ENCODE data around the gene ABCA12.

Gene ABCA12

GRCh38 chr2:215161301-215161829 is 22.9 kb upstream of the ABCA12 start:
- Histone ChIP-seq H3K4me1 (ENCODE audit: control insufficient read depth, low read length) (no peaks in the 10 kb centered on the region), H3K79me2 (ENCODE audit: control insufficient read depth, low read length) (no peaks in the 10 kb centered on the region), H3K36me3 (ENCODE audit: control insufficient read depth, low read length) (no peaks in the 10 kb centered on the region), H3K4me3 (ENCODE audit: low read length) (no peak overlapping the region), H3K27me3 (ENCODE audit: control insufficient read depth, low read length) (no peaks in the 10 kb centered on the region), H4K20me1 (ENCODE audit: control insufficient read depth, insufficient read depth, low read depth, low read length) (no peaks in the 10 kb centered on the region), H3K4me2 (ENCODE audit: low read length) (no peak overlapping the region), H3K9me3 (ENCODE audit: control insufficient read depth, insufficient read depth, low read length) (no peaks in the 10 kb centered on the region), H3F3A (ENCODE audit: control insufficient read depth, insufficient read depth) (no peaks in the 10 kb centered on the region), H3K27ac (ENCODE audit: low read depth, low read length) (no peak overlapping the region), H3K9me2 (replicated peaks; ENCODE audit: control insufficient read depth, low read length) (no peaks in the 10 kb centered on the region)
- no peak for TF ChIP-seq EZH2phosphoT487 (IDR thresholded peaks at IDR 0.05; ENCODE audit: borderline replicate concordance, low read length)
- TF ChIP-seq, protein P1, sequence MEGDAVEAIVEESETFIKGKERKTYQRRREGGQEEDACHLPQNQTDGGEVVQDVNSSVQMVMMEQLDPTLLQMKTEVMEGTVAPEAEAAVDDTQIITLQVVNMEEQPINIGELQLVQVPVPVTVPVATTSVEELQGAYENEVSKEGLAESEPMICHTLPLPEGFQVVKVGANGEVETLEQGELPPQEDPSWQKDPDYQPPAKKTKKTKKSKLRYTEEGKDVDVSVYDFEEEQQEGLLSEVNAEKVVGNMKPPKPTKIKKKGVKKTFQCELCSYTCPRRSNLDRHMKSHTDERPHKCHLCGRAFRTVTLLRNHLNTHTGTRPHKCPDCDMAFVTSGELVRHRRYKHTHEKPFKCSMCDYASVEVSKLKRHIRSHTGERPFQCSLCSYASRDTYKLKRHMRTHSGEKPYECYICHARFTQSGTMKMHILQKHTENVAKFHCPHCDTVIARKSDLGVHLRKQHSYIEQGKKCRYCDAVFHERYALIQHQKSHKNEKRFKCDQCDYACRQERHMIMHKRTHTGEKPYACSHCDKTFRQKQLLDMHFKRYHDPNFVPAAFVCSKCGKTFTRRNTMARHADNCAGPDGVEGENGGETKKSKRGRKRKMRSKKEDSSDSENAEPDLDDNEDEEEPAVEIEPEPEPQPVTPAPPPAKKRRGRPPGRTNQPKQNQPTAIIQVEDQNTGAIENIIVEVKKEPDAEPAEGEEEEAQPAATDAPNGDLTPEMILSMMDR (IDR thresholded peaks at IDR 0.05; ENCODE audit: low read depth, low read length, poor library complexity, severe bottlenecking): no peak

DNA sequence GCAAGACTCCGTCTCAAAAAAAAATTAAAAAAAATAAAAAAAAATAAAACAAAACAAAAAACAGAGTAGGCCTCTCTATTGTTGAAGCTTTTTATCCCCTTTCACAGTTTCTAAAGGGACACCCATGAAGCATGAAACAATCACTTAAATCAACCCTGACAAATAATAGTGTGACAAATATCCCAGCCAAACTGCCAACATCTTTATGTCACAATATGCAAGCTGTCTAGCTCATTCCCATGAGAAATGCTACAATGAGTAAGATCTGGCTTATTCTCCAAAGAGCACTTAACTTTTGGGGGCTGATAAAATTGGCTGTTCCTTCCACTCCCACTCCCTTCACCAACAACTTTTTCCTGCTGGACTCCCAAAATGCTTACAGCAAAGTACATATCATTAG is 21.7 kb upstream of the ABCA12 start:
- no peaks in the 10 kb centered on the region for H3K79me2 ChIP-seq (ENCODE audit: control insufficient read depth, low read length)
- TF ChIP-seq, protein P1 (IDR thresholded peaks at IDR 0.05; ENCODE audit: low read depth, low read length, poor library complexity, severe bottlenecking): no peak
- TF ChIP-seq EZH2phosphoT487 (IDR thresholded peaks at IDR 0.05; ENCODE audit: borderline replicate concordance, low read length): no peak
- H3K9me3 ChIP-seq (ENCODE audit: control insufficient read depth, insufficient read depth, low read length): no peaks in the 10 kb centered on the region
- no peaks in the 10 kb centered on the region for H4K20me1 ChIP-seq (ENCODE audit: control insufficient read depth, insufficient read depth, low read depth, low read length)
- no peak overlapping the region for H3K4me2 ChIP-seq (ENCODE audit: low read length)
- no peak overlapping the region for H3K27ac ChIP-seq (ENCODE audit: low read depth, low read length)
- H3K4me1 ChIP-seq (ENCODE audit: control insufficient read depth, low read length): no peaks in the 10 kb centered on the region
- H3K9me2 ChIP-seq (replicated peaks; ENCODE audit: control insufficient read depth, low read length): no peaks in the 10 kb centered on the region
- H3K4me3 ChIP-seq (ENCODE audit: low read length): no peak overlapping the region
- no peaks in the 10 kb centered on the region for H3F3A ChIP-seq (ENCODE audit: control insufficient read depth, insufficient read depth)
- no peaks in the 10 kb centered on the region for H3K36me3 ChIP-seq (ENCODE audit: control insufficient read depth, low read length)
- H3K27me3 ChIP-seq (ENCODE audit: control insufficient read depth, low read length): no peaks in the 10 kb centered on the region

GRCh38 chr2:215156453-215156852 is 18.0 kb upstream of the ABCA12 start:
- H3K4me1 ChIP-seq (ENCODE audit: control insufficient read depth, low read length): no peaks in the 10 kb centered on the region

More at GRCh38 chr2:215156453-215156852, 18.0 kb upstream of the ABCA12 start:
- H3K4me2 ChIP-seq (ENCODE audit: low read length): no peak overlapping the region
- no peaks in the 10 kb centered on the region for H3K79me2 ChIP-seq (ENCODE audit: control insufficient read depth, low read length)
- H3K27ac ChIP-seq (ENCODE audit: low read depth, low read length): no peak overlapping the region
- no peaks in the 10 kb centered on the region for H3K9me3 ChIP-seq (ENCODE audit: control insufficient read depth, insufficient read depth, low read length)
- no peaks in the 10 kb centered on the region for H3K36me3 ChIP-seq (ENCODE audit: control insufficient read depth, low read length)
- TF ChIP-seq, protein P1 (IDR thresholded peaks at IDR 0.05; ENCODE audit: low read depth, low read length, poor library complexity, severe bottlenecking): no peak
- TF ChIP-seq EZH2phosphoT487 (IDR thresholded peaks at IDR 0.05; ENCODE audit: borderline replicate concordance, low read length): no peak
- no peak overlapping the region for H3K4me3 ChIP-seq (ENCODE audit: low read length)
- H3F3A ChIP-seq (ENCODE audit: control insufficient read depth, insufficient read depth): no peaks in the 10 kb centered on the region
- no peaks in the 10 kb centered on the region for H4K20me1 ChIP-seq (ENCODE audit: control insufficient read depth, insufficient read depth, low read depth, low read length)
- H3K27me3 ChIP-seq (ENCODE audit: control insufficient read depth, low read length): no peaks in the 10 kb centered on the region
- no peaks in the 10 kb centered on the region for H3K9me2 ChIP-seq (replicated peaks; ENCODE audit: control insufficient read depth, low read length)
